Activated CD4-positive, alpha-beta T cell treated with anti-CD3 and anti-CD28 coated beads for 36 hours (primary cell): ENCODE results near the gene COX5B. TPM values are rescaled to one million over a fixed set of nuclear protein-coding genes. Genes with fewer than 3 reads are reported as not detected.
A peak's percentile ranks its signal among the peaks of the same experiment; 100 is the strongest.

Source experiments
- ATAC-seq: fragments of 200-7000 bp; cut with Tn5 transposase; one replicate; pipeline ENCODE4 v1.10.0; 2021; ENCODE audit warnings: mild to moderate bottlenecking, moderate library complexity
- CTCF ChIA-PET: fragments of 350-600 bp; sonication (Branson Sonifier 250); formaldehyde crosslinking; loops from one replicate; lab custom pipeline; 2021; ENCODE audit warnings: antibody characterized with exemption; lab: Charles Lee
- POLR2A ChIA-PET: fragments of 350-600 bp; sonication (Branson Sonifier 250); formaldehyde crosslinking; loops from one replicate; lab custom pipeline; 2021; ENCODE audit warnings: antibody characterized with exemption, inconsistent platforms; lab: Charles Lee
- DNase-seq: peaks from one replicate; pipeline ENCODE4 v3.0.0-alpha.2; 2020
- H3K27ac Mint-ChIP-seq: one replicate; pipeline ENCODE4 v1.8.0; 2021; ENCODE audit warnings: mixed read lengths
- H3K27me3 Mint-ChIP-seq: one replicate; pipeline ENCODE4 v1.8.0; 2021; ENCODE audit warnings: mixed read lengths
- H3K36me3 Mint-ChIP-seq: one replicate; pipeline ENCODE4 v1.8.0; 2021; ENCODE audit warnings: low read depth, mixed read lengths
- H3K4me1 Mint-ChIP-seq: one replicate; pipeline ENCODE4 v1.8.0; 2021; ENCODE audit warnings: mixed read lengths
- H3K4me3 Mint-ChIP-seq: one replicate; pipeline ENCODE4 v1.8.0; 2021; ENCODE audit warnings: mild to moderate bottlenecking, moderate library complexity, mixed read lengths
- H3K9me3 Mint-ChIP-seq: one replicate; pipeline ENCODE4 v1.8.0; 2021; ENCODE audit warnings: low read depth, mixed read lengths
- intact Hi-C, 2 experiments: fragments of 100-400 bp; cut with DNase I in 1 of 2; cut with micrococcal nuclease in 1 of 2; formaldehyde crosslinking; loops; one replicate each; pipeline versions ENCODE4 v1.14.2 to v1.15.1; 2022 to 2024; cut with DNase I, micrococcal nuclease
- total RNA-seq, 2 experiments: library from RNA; stranded (reverse); gene quantifications; one replicate each; pipeline ENCODE4 v1.2.3, GENCODE V29; 2021

Gene COX5B
- total RNA-seq, 2 experiments from 2014 or later = 189 to 220 TPM

GRCh38 chr2:97656129-97656755 is 10.4 kb downstream of the COX5B start:
- POLR2A ChIA-PET = interaction anchor here (0.8 kb wide), 1 partner anchor 10 kb away, joined by 3 read pairs; the partner anchor contains the start of gene COX5B
- DNase-seq (no peak), ATAC-seq (no peak)
- intact Hi-C loops = no loop called here
- Mint-ChIP-seq H3K27me3 (no peaks in the 10 kb centered on the region), H3K9me3 (no peaks in the 10 kb centered on the region), H3K27ac (no peak overlapping the region), H3K36me3 (peaks cover 57% of the 10 kb centered on the region), H3K4me1 (peaks cover 21% of the 10 kb centered on the region), H3K4me3 (no peak overlapping the region)
- CTCF ChIA-PET = interaction anchor here (4.1 kb wide), 1 partner anchor 43 kb away, joined by 18 read pairs; no protein-coding TSS in a partner anchor

GRCh38 chr2:97656905-97657587 is 11.2 kb downstream of the COX5B start:
- peaks cover 65% of the 10 kb centered on the region for H3K36me3 Mint-ChIP-seq
- no peak for DNase-seq
- CTCF ChIA-PET = interaction anchor here (4.1 kb wide), 1 partner anchor 42 kb away, joined by 18 read pairs; no protein-coding TSS in a partner anchor
- peaks cover 29% of the 10 kb centered on the region for H3K4me1 Mint-ChIP-seq
- ATAC-seq = no peak
- H3K9me3 Mint-ChIP-seq = no peaks in the 10 kb centered on the region
- no peak overlapping the region for H3K27ac Mint-ChIP-seq
- intact Hi-C loops = loop anchor here in 1 of 2 experiments (1.0 kb wide), 1 partner anchor 9 kb away; no protein-coding TSS in a partner anchor
- no peak overlapping the region for H3K4me3 Mint-ChIP-seq
- POLR2A ChIA-PET = interaction anchor here (1.4 kb wide), 1 partner anchor 11 kb away, joined by 6 read pairs; the partner anchor contains the start of gene COX5B
- H3K27me3 Mint-ChIP-seq = no peaks in the 10 kb centered on the region

- POLR2A ChIA-PET = interaction anchor here (1.4 kb wide), 1 partner anchor 12 kb away, joined by 6 read pairs; the partner anchor contains the start of gene COX5B
- no peak for ATAC-seq
- peaks cover 37% of the 10 kb centered on the region for H3K4me1 Mint-ChIP-seq
Measured at GRCh38 chr2:97657986-97658690, 12.3 kb downstream of the COX5B start.

GRCh38 chr2:97658691-97659157 is 12.9 kb downstream of the COX5B start:
- ChIA-PET POLR2A (interaction anchor here (4.6 kb wide), 1 partner anchor 10 kb away, joined by 96 read pairs; the partner anchor contains the start of gene COX5B), CTCF (no interaction called here)
- peaks cover 37% of the 10 kb centered on the region for H3K4me1 Mint-ChIP-seq
- DNase-seq (no peak), ATAC-seq (no peak)
- no peak overlapping the region for H3K27ac Mint-ChIP-seq
- no peak overlapping the region for H3K4me3 Mint-ChIP-seq
- no peaks in the 10 kb centered on the region for H3K9me3 Mint-ChIP-seq
- no peaks in the 10 kb centered on the region for H3K27me3 Mint-ChIP-seq
- peaks cover 61% of the 10 kb centered on the region for H3K36me3 Mint-ChIP-seq
- intact Hi-C loops = no loop called here

More at GRCh38 chr2:97657986-97658690, 12.3 kb downstream of the COX5B start:
- Mint-ChIP-seq H3K27me3 (no peaks in the 10 kb centered on the region), H3K36me3 (peaks cover 65% of the 10 kb centered on the region), H3K27ac (no peak overlapping the region), H3K9me3 (no peaks in the 10 kb centered on the region), H3K4me3 (no peak overlapping the region)
- intact Hi-C loops = loop anchor here in 1 of 2 experiments (1.0 kb wide), 1 partner anchor 10 kb away; no protein-coding TSS in a partner anchor
- DNase-seq = no peak
- CTCF ChIA-PET = interaction anchor here (4.1 kb wide), 1 partner anchor 41 kb away, joined by 18 read pairs; no protein-coding TSS in a partner anchor

- POLR2A ChIA-PET = interaction anchor here (4.6 kb wide), 1 partner anchor 11 kb away, joined by 96 read pairs; the partner anchor contains the start of gene COX5B
- ATAC-seq (no peak), DNase-seq (no peak)
- no peak overlapping the region for H3K4me3 Mint-ChIP-seq
- peaks cover 55% of the 10 kb centered on the region for H3K36me3 Mint-ChIP-seq
- no peaks in the 10 kb centered on the region for H3K27me3 Mint-ChIP-seq
- peak overlapping the region; percentile 55 for H3K27ac Mint-ChIP-seq
- peaks cover 33% of the 10 kb centered on the region for H3K4me1 Mint-ChIP-seq
- CTCF ChIA-PET = interaction anchor here (0.6 to 8.2 kb wide), 2 partner anchors 38 to 1406 kb away, joined by 3 to 95 read pairs; no protein-coding TSS in a partner anchor
- intact Hi-C loops = loop anchor here (5.0 to 10.0 kb wide), 10 partner anchors 53 to 1512 kb away; partner anchors contain the start of genes ANKRD36 (in 1 of the 2), ARID5A (in 1 of the 2), CIAO1 (in 1 of the 2) and COA5 (in 1 of the 2)
- H3K9me3 Mint-ChIP-seq = no peaks in the 10 kb centered on the region
Measured at GRCh38 chr2:97659256-97660043, 13.6 kb downstream of the COX5B start.

DNA sequence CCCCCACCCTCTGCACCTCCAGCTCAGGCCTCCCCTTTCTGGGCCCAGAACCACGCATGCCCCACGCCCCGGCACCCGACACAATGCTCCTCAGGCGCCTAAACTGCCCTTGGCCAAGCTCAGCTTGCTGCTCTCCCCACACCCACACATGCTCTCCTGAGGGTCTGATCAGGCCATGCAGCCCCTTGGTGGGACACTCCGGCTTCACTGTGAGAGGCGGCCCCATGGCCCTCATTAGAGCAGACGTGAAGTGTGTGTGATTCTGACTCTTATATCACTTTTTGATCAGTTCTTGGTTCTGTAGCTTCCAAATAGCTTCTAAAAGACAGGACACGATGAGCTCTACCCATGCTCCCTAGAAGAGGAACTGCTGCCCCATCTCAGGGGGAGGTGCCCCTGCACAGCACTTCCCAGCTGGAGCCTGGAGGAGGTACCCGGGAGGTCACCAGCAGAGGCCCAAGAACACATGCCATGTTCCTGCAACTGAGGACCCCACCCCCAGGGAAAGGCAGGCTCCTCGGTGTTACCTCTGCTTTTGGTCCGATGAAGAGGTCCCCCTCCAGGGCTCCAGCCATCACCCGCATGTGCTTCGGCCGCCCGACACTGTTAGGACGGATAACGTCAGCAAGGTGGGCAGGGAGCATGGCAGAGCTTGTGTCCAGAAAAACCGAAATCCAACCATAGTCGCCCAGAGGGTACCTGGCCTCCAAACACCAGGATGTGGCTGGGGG is 14.3 kb downstream of the COX5B start:
- ATAC-seq = no peak
- Mint-ChIP-seq H3K4me1 (peaks cover 34% of the 10 kb centered on the region), H3K4me3 (no peak overlapping the region), H3K9me3 (no peaks in the 10 kb centered on the region), H3K36me3 (peaks cover 49% of the 10 kb centered on the region), H3K27me3 (no peaks in the 10 kb centered on the region), H3K27ac (peak overlapping the region; percentile 55)
- POLR2A ChIA-PET = interaction anchor here (4.6 kb wide), 1 partner anchor 11 kb away, joined by 96 read pairs; the partner anchor contains the start of gene COX5B
- CTCF ChIA-PET = interaction anchor here (0.6 to 8.2 kb wide), 3 partner anchors 9 to 1407 kb away, joined by 3 to 95 read pairs (median 6); no protein-coding TSS in a partner anchor
- DNase-seq = no peak
- intact Hi-C loops = loop anchor here (5.0 to 10.0 kb wide), 10 partner anchors 52 to 1513 kb away; partner anchors contain the start of genes ANKRD36 (in 1 of the 2), ARID5A (in 1 of the 2), CIAO1 (in 1 of the 2) and COA5 (in 1 of the 2)

GRCh38 chr2:97660775-97661389 is 15.0 kb downstream of the COX5B start:
- Mint-ChIP-seq H3K36me3 (peaks cover 47% of the 10 kb centered on the region), H3K27ac (peak overlapping the region; percentile 94)

DNA sequence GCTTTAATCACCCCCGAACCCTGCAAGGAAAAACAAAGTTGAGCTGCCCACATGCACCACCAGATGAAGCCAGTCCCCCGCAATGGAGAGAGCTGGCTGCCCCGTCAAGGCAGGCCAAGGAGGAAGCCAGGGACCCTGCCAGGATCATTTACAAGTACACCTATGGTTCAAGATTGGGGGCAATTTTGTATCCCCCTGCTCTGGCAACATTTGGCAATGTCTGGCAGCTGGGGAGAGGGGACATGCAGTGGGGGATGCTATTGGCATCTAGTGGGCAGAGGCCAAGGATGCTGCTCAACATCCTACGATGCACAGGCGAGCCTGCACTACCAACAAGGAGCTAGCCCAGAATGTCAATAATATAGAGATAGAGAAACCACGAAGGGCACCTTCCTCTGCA is 16.1 kb downstream of the COX5B start:
- peaks cover 45% of the 10 kb centered on the region for H3K36me3 Mint-ChIP-seq
- H3K27me3 Mint-ChIP-seq = no peaks in the 10 kb centered on the region
- ATAC-seq (no peak), DNase-seq (no peak)
- H3K9me3 Mint-ChIP-seq = no peaks in the 10 kb centered on the region
- H3K4me1 Mint-ChIP-seq = peaks cover 36% of the 10 kb centered on the region
- POLR2A ChIA-PET = interaction anchor here (0.8 to 4.6 kb wide), 4 partner anchors 11 to 52 kb away, joined by 3 to 96 read pairs (median 8); partner anchors contain the start of genes COX5B and ZAP70
- H3K4me3 Mint-ChIP-seq = peak overlapping the region; percentile 83
- CTCF ChIA-PET = interaction anchor here (1.0 to 8.2 kb wide), 11 partner anchors 8 to 78 kb away, joined by 5 to 95 read pairs (median 7); partner anchors contain the start of gene COX5B
- peak overlapping the region; percentile 94 for H3K27ac Mint-ChIP-seq
- intact Hi-C loops = loop anchor here (1.0 to 10.0 kb wide), 11 partner anchors 12 to 1515 kb away; partner anchors contain the start of genes ANKRD36 (in 1 of the 2), ARID5A (in 1 of the 2), CIAO1 (in 1 of the 2) and COA5 (in 1 of the 2)

More at GRCh38 chr2:97660775-97661389, 15.0 kb downstream of the COX5B start:
- peak overlapping the region; percentile 83 for H3K4me3 Mint-ChIP-seq
- POLR2A ChIA-PET = interaction anchor here (4.6 kb wide), 1 partner anchor 12 kb away, joined by 96 read pairs; the partner anchor contains the start of gene COX5B
- CTCF ChIA-PET = interaction anchor here (1.8 to 8.2 kb wide), 2 partner anchors 10 to 37 kb away, joined by 6 to 95 read pairs; no protein-coding TSS in a partner anchor
- ATAC-seq (no peak), DNase-seq (no peak)
- H3K9me3 Mint-ChIP-seq = no peaks in the 10 kb centered on the region
- no peaks in the 10 kb centered on the region for H3K27me3 Mint-ChIP-seq
- intact Hi-C loops = loop anchor here (5.0 to 10.0 kb wide), 10 partner anchors 51 to 1514 kb away; partner anchors contain the start of genes ANKRD36 (in 1 of the 2), ARID5A (in 1 of the 2), CIAO1 (in 1 of the 2) and COA5 (in 1 of the 2)
- peaks cover 36% of the 10 kb centered on the region for H3K4me1 Mint-ChIP-seq
